NCI-H524 treated with DMSO at 0.1 percent for 48 hours (cell line): ENCODE data around the gene EIF2S2.

Experiments
- DNase-seq: peaks from one replicate; lab custom pipeline; 2025; lab: John Stamatoyannopoulos, UW

The EIF2S2 gene

GRCh38 chr20:34088305-34089174 lies 23.5 kb downstream of the EIF2S2 start:
- no peak for DNase-seq

- no peak for DNase-seq
These were observed 26.5 kb downstream of the EIF2S2 start for GRCh38 chr20:34085544-34086040.

- DNase-seq, result no peak
These were observed 27.7 kb downstream of the EIF2S2 start for GRCh38 chr20:34084227-34084923.

GRCh38 chr20:34083781-34084180 lies 28.3 kb downstream of the EIF2S2 start:
- DNase-seq, result no peak

- no peak for DNase-seq
These were observed 28.9 kb downstream of the EIF2S2 start for GRCh38 chr20:34083137-34083536.

GRCh38 chr20:34082232-34082887 lies 29.7 kb downstream of the EIF2S2 start:
- DNase-seq, result no peak

- no peak for DNase-seq
These were observed 32.2 kb downstream of the EIF2S2 start for GRCh38 chr20:34079818-34080217.

- DNase-seq, result no peak
These were observed 33.5 kb downstream of the EIF2S2 start for GRCh38 chr20:34078540-34078939.

- no peak for DNase-seq
These were observed 35.1 kb downstream of the EIF2S2 start for GRCh38 chr20:34076952-34077351.

- no peak for DNase-seq
These were observed 36.4 kb downstream of the EIF2S2 start for GRCh38 chr20:34075647-34076046.

GRCh38 chr20:34074101-34074760 lies 37.8 kb downstream of the EIF2S2 start:
- no peak for DNase-seq

GRCh38 chr20:34072778-34073177 lies 39.3 kb downstream of the EIF2S2 start:
- no peak for DNase-seq

- DNase-seq, result no peak
These were observed 40.0 kb downstream of the EIF2S2 start for GRCh38 chr20:34072076-34072475.

GRCh38 chr20:34070859-34071258 lies 41.2 kb downstream of the EIF2S2 start:
- DNase-seq, result no peak

GRCh38 chr20:34070079-34070439 lies 42.0 kb downstream of the EIF2S2 start:
- no peak for DNase-seq

GRCh38 chr20:34069341-34070078 lies 42.5 kb downstream of the EIF2S2 start:
- peak; percentile 65 for DNase-seq

GRCh38 chr20:34068001-34068400 lies 44.0 kb downstream of the EIF2S2 start:
- DNase-seq, result no peak

- no peak for DNase-seq
These were observed 45.5 kb downstream of the EIF2S2 start for GRCh38 chr20:34066476-34067090.

- DNase-seq, result no peak
These were observed 46.8 kb downstream of the EIF2S2 start for GRCh38 chr20:34065260-34065659.

GRCh38 chr20:34064286-34064685 lies 47.8 kb downstream of the EIF2S2 start:
- no peak for DNase-seq
